WERI-Rb-1 (cell line): Measurements from ENCODE around the gene RAI1.
A peak's percentile ranks its signal among the peaks of the same experiment; 100 is the strongest.

Experiments
- DNase-seq: peaks from one replicate; pipeline ENCODE4 v3.0.0-alpha.2; 2020
- H3K27ac ChIP-seq: fragments of 250-450 bp; sonication (Bioruptor Pico); 2 replicates; pipeline ENCODE4 v1.5.1; 2020; ENCODE audit warnings: mild to moderate bottlenecking, moderate library complexity
- H3K27me3 ChIP-seq: fragments of 250-450 bp; sonication (Bioruptor Pico); 2 replicates; pipeline ENCODE4 v1.5.1; 2021; ENCODE audit warnings: mild to moderate bottlenecking, low read depth, moderate library complexity; ENCODE audit not compliant: insufficient read depth, severe bottlenecking
- H3K36me3 ChIP-seq: fragments of 250-450 bp; sonication (Bioruptor Pico); 2 replicates; pipeline ENCODE4 v1.5.1; 2020; ENCODE audit warnings: mild to moderate bottlenecking, moderate library complexity
- H3K4me3 ChIP-seq: 2 replicates; pipeline ENCODE4 v1.5.1; 2011; ENCODE audit warnings: low read depth, mild to moderate bottlenecking, control low read depth, low read length
- H3K9me3 ChIP-seq: fragments of 250-450 bp; sonication (Bioruptor Pico); 2 replicates; pipeline ENCODE4 v1.5.1; 2021; ENCODE audit warnings: mild to moderate bottlenecking, moderate library complexity; ENCODE audit not compliant: severe bottlenecking
- CTCF ChIP-seq: IDR thresholded peaks from 2 replicates; pipeline ENCODE4 v1.5.1; 2011; ENCODE audit warnings: low read depth, mild to moderate bottlenecking, control low read depth, inconsistent platforms, low read length

The RAI1 gene

GRCh38 chr17:17818088-17818526 is 136.8 kb downstream of the RAI1 start:
- Histone ChIP-seq H3K36me3 (peaks cover 90% of the 10 kb centered on the region), H3K4me3 (no peak overlapping the region), H3K27ac (no peak overlapping the region), H3K27me3 (no peaks in the 10 kb centered on the region), H3K9me3 (no peaks in the 10 kb centered on the region)
- no peak for TF ChIP-seq CTCF
- peak; percentile 67 for DNase-seq

- no peak for DNase-seq
- TF ChIP-seq CTCF: no peak
- Histone ChIP-seq H3K27ac (no peak overlapping the region), H3K9me3 (no peaks in the 10 kb centered on the region), H3K36me3 (peaks cover 80% of the 10 kb centered on the region), H3K27me3 (no peaks in the 10 kb centered on the region), H3K4me3 (no peak overlapping the region)
Observed at GRCh38 chr17:17819111-17819510, 137.9 kb downstream of the RAI1 start.

DNA sequence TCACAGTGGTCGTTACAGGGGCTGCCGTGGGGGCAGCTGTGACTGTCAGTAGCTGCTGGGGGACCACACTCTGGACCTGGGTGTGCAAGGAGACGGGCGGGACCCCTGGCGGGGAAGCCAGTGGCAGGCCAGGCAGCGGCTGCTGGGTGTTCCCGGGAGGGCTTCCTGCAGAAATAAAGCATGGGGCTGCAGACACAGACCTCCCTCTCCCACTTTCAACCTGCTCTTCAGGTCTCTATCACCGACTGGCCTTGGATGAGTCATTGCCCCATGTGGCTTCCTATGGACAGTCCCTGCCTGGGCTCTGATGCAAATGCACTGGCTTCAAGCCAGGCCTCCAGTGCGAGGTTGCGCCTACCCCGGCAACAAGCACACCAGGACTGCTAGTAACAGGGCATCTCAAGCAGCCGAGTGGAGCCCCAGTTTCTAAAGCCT is 138.3 kb downstream of the RAI1 start:
- no peak for TF ChIP-seq CTCF
- Histone ChIP-seq H3K27ac (no peak overlapping the region), H3K9me3 (no peaks in the 10 kb centered on the region), H3K36me3 (peaks cover 75% of the 10 kb centered on the region), H3K27me3 (no peaks in the 10 kb centered on the region), H3K4me3 (no peak overlapping the region)
- no peak for DNase-seq

GRCh38 chr17:17820046-17820445 is 138.8 kb downstream of the RAI1 start:
- no peak overlapping the region for H3K27ac ChIP-seq
- peaks cover 71% of the 10 kb centered on the region for H3K36me3 ChIP-seq
- no peaks in the 10 kb centered on the region for H3K27me3 ChIP-seq
- H3K4me3 ChIP-seq: no peak overlapping the region
- no peaks in the 10 kb centered on the region for H3K9me3 ChIP-seq
- no peak for TF ChIP-seq CTCF
- DNase-seq: no peak

DNA sequence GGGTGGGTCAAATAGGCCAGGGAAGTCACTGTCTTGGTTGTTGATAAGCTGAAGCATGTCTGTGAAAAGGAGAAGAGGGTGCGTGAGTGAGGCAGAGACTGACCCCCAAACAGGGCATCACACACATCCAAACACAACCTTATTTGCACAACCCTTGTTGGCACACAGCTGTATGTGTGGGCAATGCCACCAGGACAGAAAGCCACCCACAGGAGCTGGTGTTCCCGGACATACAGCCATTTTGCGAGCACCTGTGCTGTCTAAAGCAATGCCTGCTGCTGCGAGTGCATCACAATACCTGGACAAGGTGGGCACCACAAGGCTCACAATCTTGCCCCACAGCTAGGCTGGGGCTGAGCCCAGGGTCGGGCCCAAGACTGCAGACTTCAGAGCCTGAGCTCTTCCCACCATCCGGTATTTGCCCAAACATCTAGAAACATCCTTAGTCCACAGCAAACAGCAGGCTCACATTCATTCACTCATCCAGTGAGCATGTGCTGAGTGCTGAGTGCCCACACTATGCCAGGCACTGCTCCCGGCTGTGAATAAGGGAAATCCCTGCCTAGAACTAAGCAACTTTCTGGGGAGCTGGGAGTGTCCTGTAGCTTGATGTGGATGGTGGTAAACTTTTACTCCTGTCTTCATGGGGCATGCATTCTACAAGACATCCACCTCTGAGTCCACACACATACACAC is 139.4 kb downstream of the RAI1 start:
- Histone ChIP-seq H3K36me3 (peaks cover 65% of the 10 kb centered on the region), H3K27ac (no peak overlapping the region), H3K4me3 (no peak overlapping the region), H3K9me3 (no peaks in the 10 kb centered on the region), H3K27me3 (no peaks in the 10 kb centered on the region)
- TF ChIP-seq CTCF: no peak
- DNase-seq: no peak

DNA sequence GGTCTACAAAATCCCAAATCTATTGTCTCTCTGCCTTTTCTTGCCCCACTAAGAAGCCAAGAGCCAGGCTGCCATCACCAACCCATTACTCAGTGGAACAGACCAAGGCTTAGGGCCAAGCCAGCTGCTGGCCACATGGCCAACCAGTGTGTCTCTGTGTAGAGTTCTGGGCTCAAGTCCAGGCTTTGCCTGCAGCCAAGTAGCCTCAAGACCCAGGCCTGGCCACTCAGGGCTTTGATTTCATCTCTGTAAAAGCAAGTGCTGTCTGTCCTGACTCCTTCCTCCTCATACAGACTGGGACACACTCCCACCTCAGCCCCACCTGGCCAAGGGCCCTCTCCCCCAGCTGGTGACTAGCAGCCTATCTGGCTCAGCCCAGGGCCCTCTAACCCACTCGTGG is 140.9 kb downstream of the RAI1 start:
- Histone ChIP-seq H3K27me3 (no peaks in the 10 kb centered on the region), H3K9me3 (no peaks in the 10 kb centered on the region), H3K27ac (peak overlapping the region; percentile 59), H3K4me3 (no peak overlapping the region), H3K36me3 (peaks cover 56% of the 10 kb centered on the region)
- DNase-seq: no peak
- no peak for TF ChIP-seq CTCF
